HCT116 (cell line): ENCODE data around the gene SMS.

ENCODE experiments used
- CTCF ChIP-seq, 3 experiments: fragments of 200-600 bp in 1 of 3; sonication (generic) in 1 of 3; IDR thresholded peaks in 2 of 3; conservative IDR thresholded peaks in 1 of 3; 2 replicates each; pipeline ENCODE4 v1.5.1; 2012 to 2017; ENCODE audit warnings: low read depth in 2 of 3, low read length in 2 of 3, antibody characterized with exemption in 1 of 3, borderline replicate concordance in 1 of 3, control low read depth in 1 of 3, mild to moderate bottlenecking in 1 of 3, mixed read lengths in 1 of 3, mixed run types in 1 of 3, moderate library complexity in 1 of 3; ENCODE audit not compliant: insufficient read depth in 1 of 3
- POLR2A ChIP-seq: IDR thresholded peaks from 2 replicates; pipeline ENCODE4 v1.7.0; 2011; ENCODE audit warnings: borderline replicate concordance; ENCODE audit not compliant: insufficient read depth, insufficient read length; ENCODE audit errors: extremely low read depth
- POLR2AphosphoS5 ChIP-seq: IDR thresholded peaks from 2 replicates; pipeline ENCODE4 v1.6.1; 2011; ENCODE audit warnings: mild to moderate bottlenecking, low read depth, low read length, moderate library complexity
- SRF ChIP-seq: IDR thresholded peaks from 2 replicates; pipeline ENCODE4 v1.6.1; 2012; ENCODE audit warnings: low read depth

GRCh38 chrX:21966866-21967265 is 26.4 kb downstream of the SMS start:
- TF ChIP-seq SRF, result no peak
- TF ChIP-seq POLR2A, result no peak
- TF ChIP-seq CTCF (IDR thresholded peaks at IDR 0.05 in 2 of 3, conservative IDR thresholded peaks at IDR 0.05 in 1 of 3; ENCODE audit: borderline replicate concordance in 1 of 3, insufficient read depth in 1 of 3, low read depth in 2 of 3, low read length in 2 of 3), result no peak
- TF ChIP-seq POLR2AphosphoS5, result no peak
